Measurements from ENCODE around the gene TOE1.
"Not testable (repeated sequence)": the region's sequence is repeated elsewhere in the genome, so short reads cannot be mapped to it uniquely, and the experiment has no call there.

TOE1 gene

DNA sequence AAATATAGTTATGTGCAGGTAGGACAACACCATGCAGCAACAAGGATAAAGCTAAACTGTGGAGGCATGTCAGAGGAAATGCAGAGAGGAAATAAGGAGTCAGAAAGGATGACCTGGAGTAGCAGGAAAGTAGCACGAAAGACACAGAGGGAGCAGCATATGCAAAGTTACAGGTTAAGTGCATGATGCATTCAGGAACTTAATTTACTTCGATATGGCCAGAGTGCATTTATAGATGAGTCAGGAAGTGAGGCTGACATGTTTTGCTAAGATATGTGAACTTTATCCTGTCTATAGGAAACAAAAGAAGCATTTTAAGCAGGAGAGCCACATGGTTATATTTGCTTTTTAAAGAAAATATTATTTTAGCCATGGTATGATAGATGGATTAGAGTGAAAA lies 15.7 kb downstream of the TOE1 start:
- DNase-seq (ENCODE audit: low read depth), result peak; percentile 8

GRCh38 chr1:45356186-45356585 lies 16.2 kb downstream of the TOE1 start:
- no peak for DNase-seq (ENCODE audit: low read depth)

DNA sequence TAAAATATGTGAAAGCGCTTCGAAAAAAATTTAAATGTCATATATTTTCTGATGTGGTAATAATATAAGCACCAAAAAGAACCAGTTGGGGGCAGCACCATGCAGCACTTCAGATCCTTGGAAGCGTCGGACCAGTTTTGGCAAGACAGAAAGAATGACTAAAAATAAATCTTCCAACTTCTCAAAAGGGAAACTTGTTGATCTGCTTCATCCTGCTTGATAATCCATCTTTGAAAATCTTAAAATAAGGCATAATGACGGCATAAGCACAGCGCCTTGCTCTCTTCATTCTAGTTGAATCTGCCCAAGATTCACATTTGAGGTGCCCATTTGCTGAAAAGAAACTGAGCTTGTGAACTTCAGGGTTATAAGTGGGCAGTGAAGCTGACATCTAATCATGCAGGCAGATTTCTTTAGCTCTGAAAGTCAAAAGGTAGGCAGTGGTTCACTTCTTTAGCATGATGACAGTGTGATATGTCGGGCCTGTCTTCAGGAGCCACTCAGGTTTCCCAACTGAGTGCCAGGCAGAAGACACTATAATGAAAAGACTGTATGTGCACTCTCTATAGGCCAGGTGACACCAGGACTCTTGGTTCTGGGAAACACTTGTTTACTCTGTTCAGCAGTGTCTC lies 20.0 kb downstream of the TOE1 start:
- DNase-seq (ENCODE audit: low read depth), result peak; percentile 76

DNA sequence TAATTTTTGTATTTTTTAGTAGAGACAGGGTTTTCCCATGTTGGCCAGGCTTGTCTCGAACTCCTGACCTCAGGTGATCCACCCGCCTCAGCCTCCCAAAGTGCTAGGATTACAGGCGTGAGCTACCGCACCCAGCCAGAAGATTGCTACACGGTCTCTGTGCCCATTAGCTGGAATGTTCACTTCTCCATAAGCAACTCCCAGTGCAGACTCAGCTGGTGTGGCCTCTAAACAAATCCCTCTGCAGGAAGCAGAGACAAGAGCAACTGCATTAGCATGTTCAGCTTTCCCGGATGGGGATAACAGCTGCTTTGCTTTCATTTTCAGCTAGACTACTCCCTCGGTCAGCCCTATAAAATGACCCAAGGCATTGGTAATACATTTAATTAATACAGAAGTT lies 21.0 kb downstream of the TOE1 start:
- DNase-seq (ENCODE audit: low read depth), result peak; percentile 66

- no peak for DNase-seq (ENCODE audit: low read depth)
These were observed 24.3 kb downstream of the TOE1 start for GRCh38 chr1:45364294-45364693.

DNA sequence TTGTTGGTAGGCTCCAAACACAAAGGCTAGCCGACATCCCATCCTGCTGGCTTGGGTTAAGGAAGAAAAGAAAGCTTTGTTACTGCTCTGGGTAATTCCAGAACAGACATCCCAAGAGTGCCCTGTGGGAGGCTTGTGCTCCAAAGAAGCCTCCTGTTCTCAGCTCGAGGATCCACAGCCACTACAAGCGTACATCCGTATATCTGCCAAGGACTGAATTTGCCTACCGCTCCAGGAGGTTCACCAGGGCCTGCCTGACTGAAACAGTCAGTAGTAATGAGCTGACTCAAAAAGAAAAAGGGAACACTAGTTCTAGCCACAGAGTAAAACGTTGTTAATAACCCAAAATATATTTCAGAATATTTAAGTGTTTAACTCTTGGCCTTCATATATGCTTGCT lies 25.1 kb downstream of the TOE1 start:
- DNase-seq (ENCODE audit: low read depth), result no peak

GRCh38 chr1:45370575-45370974 lies 30.6 kb downstream of the TOE1 start:
- DNase-seq (ENCODE audit: low read depth), result no peak

- no peak for DNase-seq (ENCODE audit: low read depth)
These were observed 33.6 kb downstream of the TOE1 start for GRCh38 chr1:45373573-45373972.

DNA sequence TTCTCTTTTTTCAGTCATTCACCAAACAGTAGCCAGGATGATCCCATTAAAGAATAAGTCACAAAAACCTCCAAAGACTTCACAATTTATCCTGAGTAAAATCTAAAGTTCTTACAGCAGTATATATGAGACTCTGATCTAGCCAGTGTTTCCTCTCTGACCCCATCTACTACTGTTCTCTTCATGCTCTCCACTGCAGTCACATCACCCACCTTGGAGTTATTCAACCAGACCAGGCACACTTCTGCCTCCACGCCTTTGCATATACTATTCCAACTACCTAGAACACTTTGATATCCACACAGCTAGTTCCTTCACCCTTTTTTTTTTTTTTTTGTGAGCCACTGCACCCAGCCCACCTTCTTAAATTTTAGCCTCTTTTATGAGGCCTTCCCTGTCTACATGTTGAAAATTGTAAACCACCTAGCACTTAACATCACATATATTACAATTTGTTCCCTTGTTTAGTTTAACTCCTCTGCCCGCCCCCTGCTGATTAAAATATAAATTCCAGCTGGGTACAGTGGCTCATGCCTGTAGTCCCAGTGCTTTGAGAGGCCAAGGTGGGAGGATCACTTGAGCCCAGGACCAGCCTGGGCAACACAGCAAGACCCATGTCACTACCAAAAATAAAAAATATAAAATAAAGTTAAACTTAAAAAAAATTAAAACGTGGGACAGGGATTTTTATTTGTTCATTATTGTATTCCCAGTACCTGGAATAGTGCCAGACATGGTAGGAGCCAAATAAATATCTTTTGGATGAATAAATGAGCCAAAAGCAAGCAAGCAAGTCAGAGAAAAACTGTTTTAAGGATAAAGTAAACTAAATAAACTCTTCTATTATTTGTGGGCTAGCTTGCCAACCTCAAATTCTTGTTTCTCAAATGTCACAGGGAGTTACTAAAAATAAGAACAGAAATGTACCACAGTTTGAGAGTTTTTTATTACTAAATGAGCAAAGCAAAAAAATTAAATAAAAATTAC lies 35.4 kb downstream of the TOE1 start:
- peak; percentile 28 for DNase-seq (ENCODE audit: low read depth)

GRCh38 chr1:45378184-45378583 lies 38.2 kb downstream of the TOE1 start:
- no peak for DNase-seq (ENCODE audit: low read depth)

DNA sequence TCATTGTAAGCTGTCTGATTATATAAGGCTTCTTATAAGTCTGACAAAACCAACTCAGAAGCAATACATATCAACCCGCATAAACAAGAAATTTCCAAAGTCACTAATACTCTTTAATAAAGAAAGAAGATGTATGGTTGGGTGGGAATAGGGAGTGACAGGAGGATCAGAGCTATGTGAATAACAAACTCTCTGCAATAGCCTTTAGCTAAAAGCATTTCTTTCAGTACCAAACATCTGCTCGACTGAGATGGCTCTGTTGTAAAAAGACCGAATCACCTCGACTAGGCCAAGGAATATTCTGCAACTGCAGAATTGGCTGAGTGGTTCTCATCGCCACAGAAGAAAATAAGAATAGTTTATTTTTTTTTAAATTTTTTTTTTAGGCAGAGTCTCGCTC lies 39.6 kb downstream of the TOE1 start:
- DNase-seq (ENCODE audit: low read depth), result no peak

DNA sequence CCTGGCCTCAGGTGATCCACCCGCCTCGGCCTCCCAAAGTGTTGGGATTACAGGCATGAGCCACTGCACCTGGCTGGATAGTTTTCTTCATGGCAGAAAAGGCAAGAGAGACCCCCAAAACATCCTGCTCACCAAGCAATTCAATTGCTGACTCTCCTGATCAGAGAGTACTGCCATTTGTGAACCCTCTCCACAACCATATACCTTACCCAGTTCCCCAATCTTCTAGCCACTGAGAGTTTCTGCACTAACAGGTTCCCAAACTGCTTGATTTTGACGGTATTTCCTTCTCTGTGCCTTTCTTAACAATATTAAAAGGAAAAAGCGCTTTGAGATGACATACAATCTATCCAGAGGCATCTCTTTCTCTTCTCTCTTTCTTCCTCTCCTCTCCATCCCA lies 40.2 kb downstream of the TOE1 start:
- no peak for DNase-seq (ENCODE audit: low read depth)

DNA sequence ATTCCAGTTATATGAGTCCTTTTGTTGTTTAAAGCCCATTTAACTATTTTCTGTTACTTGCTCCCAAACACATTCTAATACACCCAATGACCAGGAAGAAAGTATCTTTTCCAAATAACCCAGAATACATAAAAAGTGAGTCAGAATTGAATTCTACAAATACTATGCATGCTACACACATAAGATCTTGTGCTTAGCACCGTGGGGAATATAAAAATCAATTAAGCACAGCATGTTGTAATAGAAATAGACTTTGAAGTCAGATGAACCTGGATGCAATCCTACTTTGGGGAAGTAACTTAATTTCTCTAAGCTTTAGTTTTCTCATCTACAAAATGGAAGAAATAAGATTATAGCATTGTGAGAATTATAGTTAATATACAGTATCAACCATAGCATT lies 40.8 kb downstream of the TOE1 start:
- DNase-seq (ENCODE audit: low read depth), result no peak

- no peak for DNase-seq (ENCODE audit: low read depth)
These were observed 41.3 kb downstream of the TOE1 start for GRCh38 chr1:45381243-45381642.

DNA sequence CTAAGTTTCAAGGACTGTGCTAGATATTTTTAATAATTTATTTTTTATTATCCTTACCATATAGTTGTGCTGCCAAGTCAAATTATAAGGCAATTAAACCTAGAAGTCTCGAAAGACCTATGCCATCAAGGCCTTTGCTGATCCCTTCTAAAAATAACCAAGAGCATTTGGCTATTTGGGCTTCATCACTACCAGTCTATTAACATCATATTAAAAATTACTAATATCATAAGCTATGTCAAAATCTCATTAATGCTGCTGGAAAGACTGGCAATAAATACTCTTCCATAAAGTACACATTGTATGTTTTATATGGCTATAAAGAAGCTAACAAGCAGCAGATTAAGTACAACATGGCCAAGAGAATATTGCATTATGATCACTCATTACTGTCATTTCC lies 43.2 kb downstream of the TOE1 start:
- no peak for DNase-seq (ENCODE audit: low read depth)

DNA sequence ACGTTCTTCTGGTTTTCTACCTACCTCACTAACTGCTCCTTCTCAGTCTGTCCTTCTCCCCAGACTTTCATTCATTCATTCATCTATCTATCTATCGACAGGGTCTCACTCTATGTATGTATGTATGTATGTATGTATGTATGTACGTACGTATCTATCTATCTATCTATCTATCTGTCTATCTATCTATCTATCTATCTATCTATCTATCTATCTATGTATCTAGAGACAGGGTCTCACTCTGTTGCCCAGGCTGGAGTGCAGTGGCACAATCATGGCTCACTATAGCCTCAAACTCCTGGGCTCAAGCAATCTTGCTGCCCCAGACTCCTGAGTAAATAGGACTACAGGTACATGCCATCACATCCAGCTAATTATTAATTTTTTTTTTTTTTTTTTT lies 44.2 kb downstream of the TOE1 start:
- not testable (repeated sequence) for DNase-seq (ENCODE audit: low read depth)

- DNase-seq (ENCODE audit: low read depth), result no peak
These were observed 45.3 kb downstream of the TOE1 start for GRCh38 chr1:45385302-45385701.

- no peak for DNase-seq (ENCODE audit: low read depth)
These were observed 46.2 kb downstream of the TOE1 start for GRCh38 chr1:45386219-45386618.
